ENCODE results near the gene RUNX2.

DNA sequence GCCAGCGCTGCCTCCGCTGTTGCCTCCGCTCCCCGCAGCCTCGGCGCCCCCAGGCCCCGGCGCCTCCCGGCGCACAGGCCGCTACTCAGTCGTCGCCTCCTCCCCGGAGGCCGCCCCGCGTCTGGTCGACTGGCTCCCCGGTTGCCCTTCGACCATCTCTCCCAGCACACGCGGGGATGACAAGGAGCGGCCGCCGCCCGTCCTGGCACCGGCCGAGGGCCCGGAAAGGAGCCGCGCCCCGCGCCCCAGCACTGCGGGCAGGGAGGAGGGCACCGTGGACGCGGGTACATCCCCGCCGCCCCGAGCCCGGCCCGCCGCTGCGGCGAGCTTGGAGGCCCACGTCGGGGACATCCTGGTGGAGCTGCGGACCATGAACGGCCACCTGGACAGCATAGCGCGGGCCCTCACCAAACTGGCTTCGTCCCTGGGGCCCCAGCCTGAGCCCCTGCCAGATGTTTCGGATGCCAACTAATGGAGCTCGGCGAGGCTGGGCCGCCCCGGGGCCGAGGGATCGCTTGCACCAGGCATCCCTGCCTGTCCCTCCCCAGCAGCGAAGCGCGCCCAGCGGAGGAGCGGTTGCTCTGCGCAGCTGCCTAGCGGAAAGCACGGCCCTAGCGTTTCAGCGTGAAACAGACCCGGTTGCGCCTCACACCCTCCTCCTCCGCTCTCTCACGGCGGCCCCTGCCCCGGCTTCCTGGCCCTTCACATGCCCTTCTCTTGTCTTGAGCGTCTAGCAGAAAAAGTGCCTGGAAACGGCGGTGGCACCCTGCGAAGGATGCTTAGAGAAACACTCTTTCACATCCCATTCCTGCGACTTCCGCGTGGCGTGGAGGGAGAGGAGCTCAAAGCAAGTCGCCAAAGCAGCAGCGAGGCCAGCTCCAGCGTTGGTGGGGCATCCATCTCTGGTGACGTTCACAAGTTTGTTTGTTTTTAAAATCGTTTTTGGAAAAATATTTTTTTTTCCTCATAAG, 335.4 kb downstream of the RUNX2 start:
- TF ChIP-seq, protein P1, sequence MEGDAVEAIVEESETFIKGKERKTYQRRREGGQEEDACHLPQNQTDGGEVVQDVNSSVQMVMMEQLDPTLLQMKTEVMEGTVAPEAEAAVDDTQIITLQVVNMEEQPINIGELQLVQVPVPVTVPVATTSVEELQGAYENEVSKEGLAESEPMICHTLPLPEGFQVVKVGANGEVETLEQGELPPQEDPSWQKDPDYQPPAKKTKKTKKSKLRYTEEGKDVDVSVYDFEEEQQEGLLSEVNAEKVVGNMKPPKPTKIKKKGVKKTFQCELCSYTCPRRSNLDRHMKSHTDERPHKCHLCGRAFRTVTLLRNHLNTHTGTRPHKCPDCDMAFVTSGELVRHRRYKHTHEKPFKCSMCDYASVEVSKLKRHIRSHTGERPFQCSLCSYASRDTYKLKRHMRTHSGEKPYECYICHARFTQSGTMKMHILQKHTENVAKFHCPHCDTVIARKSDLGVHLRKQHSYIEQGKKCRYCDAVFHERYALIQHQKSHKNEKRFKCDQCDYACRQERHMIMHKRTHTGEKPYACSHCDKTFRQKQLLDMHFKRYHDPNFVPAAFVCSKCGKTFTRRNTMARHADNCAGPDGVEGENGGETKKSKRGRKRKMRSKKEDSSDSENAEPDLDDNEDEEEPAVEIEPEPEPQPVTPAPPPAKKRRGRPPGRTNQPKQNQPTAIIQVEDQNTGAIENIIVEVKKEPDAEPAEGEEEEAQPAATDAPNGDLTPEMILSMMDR (IDR thresholded peaks at IDR 0.05) = no peak
- TF ChIP-seq EZH2 (IDR thresholded peaks at IDR 0.05; ENCODE audit: borderline replicate concordance, insufficient read depth, low read depth, low read length, poor library complexity, severe bottlenecking) = no peak
